Mesothelial cell of epicardium (in vitro differentiated cells): ENCODE data around the gene PREX1. TPM values are rescaled to one million over a fixed set of nuclear protein-coding genes. Genes with fewer than 3 reads are reported as not detected.

Source experiments
- DNase-seq, 2 experiments: peaks; one replicate each; pipeline ENCODE4 v3.0.0; 2021; ENCODE audit warnings: low spot score in 2 of 2; ENCODE audit not compliant: unreplicated experiment in 2 of 2
- H3K27ac Mint-ChIP-seq: 2 replicates; pipeline ENCODE4 v1.8.0; 2021; ENCODE audit warnings: mixed read lengths
- H3K27me3 Mint-ChIP-seq: 2 replicates; pipeline ENCODE4 v1.8.0; 2021; ENCODE audit warnings: low read depth, mixed read lengths
- H3K36me3 Mint-ChIP-seq: 2 replicates; pipeline ENCODE4 v1.8.0; 2021; ENCODE audit warnings: mixed read lengths
- H3K4me1 Mint-ChIP-seq: 2 replicates; pipeline ENCODE4 v1.8.0; 2021; ENCODE audit warnings: mixed read lengths
- H3K4me3 Mint-ChIP-seq: 2 replicates; pipeline ENCODE4 v1.8.0; 2021; ENCODE audit warnings: mild to moderate bottlenecking, moderate library complexity, mixed read lengths
- H3K9me3 Mint-ChIP-seq: 2 replicates; pipeline ENCODE4 v1.8.0; 2021; ENCODE audit warnings: mixed read lengths
- CTCF ChIP-seq: fragments of 200-600 bp; sonication (generic); IDR thresholded peaks from one replicate; pipeline ENCODE4 v1.5.0; 2021; ENCODE audit warnings: antibody characterized with exemption; ENCODE audit not compliant: unreplicated experiment
- total RNA-seq: library from RNA; stranded (reverse); gene quantifications from 3 replicates; pipeline ENCODE4 v1.2.1, GENCODE V29; 2021

The PREX1 gene
- total RNA-seq, 1 donor from 2014 or later = 8.3 TPM

- no peaks in the 10 kb centered on the region for H3K27me3 Mint-ChIP-seq
- no peaks in the 10 kb centered on the region for H3K4me1 Mint-ChIP-seq
These were observed 22.5 kb downstream of the PREX1 start for GRCh38 chr20:48805286-48805685.

GRCh38 chr20:48804300-48804980 lies 23.4 kb downstream of the PREX1 start:
- no peak overlapping the region for H3K27ac Mint-ChIP-seq
- H3K4me1 Mint-ChIP-seq = no peaks in the 10 kb centered on the region
- no peak for DNase-seq
- H3K36me3 Mint-ChIP-seq = peaks cover 2% of the 10 kb centered on the region
- H3K27me3 Mint-ChIP-seq = no peaks in the 10 kb centered on the region
- peaks cover 14% of the 10 kb centered on the region for H3K9me3 Mint-ChIP-seq
- H3K4me3 Mint-ChIP-seq = no peak overlapping the region
- TF ChIP-seq CTCF = no peak

More at GRCh38 chr20:48805286-48805685, 22.5 kb downstream of the PREX1 start:
- no peak for TF ChIP-seq CTCF
- H3K27ac Mint-ChIP-seq = no peak overlapping the region
- H3K4me3 Mint-ChIP-seq = no peak overlapping the region
- peaks cover 14% of the 10 kb centered on the region for H3K9me3 Mint-ChIP-seq
- no peak for DNase-seq
- peaks cover 2% of the 10 kb centered on the region for H3K36me3 Mint-ChIP-seq

GRCh38 chr20:48803176-48804053 lies 24.4 kb downstream of the PREX1 start:
- Mint-ChIP-seq H3K4me3 (no peak overlapping the region), H3K27ac (no peak overlapping the region), H3K27me3 (no peaks in the 10 kb centered on the region), H3K9me3 (peaks cover 10% of the 10 kb centered on the region), H3K36me3 (peaks cover 2% of the 10 kb centered on the region), H3K4me1 (no peaks in the 10 kb centered on the region)
- no peak for DNase-seq
- no peak for TF ChIP-seq CTCF

GRCh38 chr20:48802647-48803046 lies 25.2 kb downstream of the PREX1 start:
- Mint-ChIP-seq H3K27ac (no peak overlapping the region), H3K4me1 (no peaks in the 10 kb centered on the region), H3K9me3 (peaks cover 10% of the 10 kb centered on the region), H3K36me3 (peaks cover 2% of the 10 kb centered on the region), H3K27me3 (peaks cover 3% of the 10 kb centered on the region), H3K4me3 (no peak overlapping the region)
- TF ChIP-seq CTCF = no peak
- no peak for DNase-seq

- peaks cover 1% of the 10 kb centered on the region for H3K4me1 Mint-ChIP-seq
- no peak overlapping the region for H3K4me3 Mint-ChIP-seq
- peaks cover 2% of the 10 kb centered on the region for H3K36me3 Mint-ChIP-seq
These were observed 25.6 kb downstream of the PREX1 start for GRCh38 chr20:48802216-48802615.

More at GRCh38 chr20:48802216-48802615, 25.6 kb downstream of the PREX1 start:
- peaks cover 3% of the 10 kb centered on the region for H3K27me3 Mint-ChIP-seq
- peaks cover 6% of the 10 kb centered on the region for H3K9me3 Mint-ChIP-seq
- no peak overlapping the region for H3K27ac Mint-ChIP-seq
- no peak for DNase-seq
- no peak for TF ChIP-seq CTCF
